ENCODE results near the gene CXCL14.
A peak's percentile ranks its signal among the peaks of the same experiment; 100 is the strongest.

Gene CXCL14

DNA sequence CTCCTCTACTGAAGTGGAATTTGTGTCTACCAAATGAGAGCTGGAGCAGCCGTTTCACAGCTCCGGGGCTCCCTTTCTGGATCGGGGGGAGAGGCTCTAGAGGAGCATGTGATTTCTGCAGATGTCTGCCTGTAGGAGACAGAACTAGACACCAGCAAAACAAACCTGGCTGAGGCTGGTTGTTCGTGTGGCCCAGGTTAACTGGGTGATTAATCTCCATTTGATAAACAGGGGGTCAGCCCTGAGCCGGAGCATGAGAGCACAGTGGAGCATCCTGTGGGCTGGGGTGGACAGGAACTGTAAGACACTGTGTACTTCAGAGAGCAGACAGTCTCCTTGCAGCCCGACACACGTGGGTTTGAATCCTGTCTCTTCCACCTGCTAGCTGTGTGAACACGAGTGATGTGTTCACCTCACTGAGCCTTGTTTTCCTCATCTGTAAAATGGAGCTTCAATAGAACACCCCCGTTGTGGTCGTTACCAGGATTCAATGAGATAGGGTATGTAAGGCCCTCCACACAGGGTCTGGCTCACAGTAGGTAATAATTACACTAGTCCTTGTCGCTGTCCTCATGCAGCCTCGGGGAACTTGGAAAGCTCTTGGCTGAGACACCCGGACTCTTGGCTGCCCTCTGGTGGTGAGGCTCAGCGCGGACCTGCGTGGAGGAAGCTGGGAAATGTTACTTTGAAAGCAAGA, 12.9 kb downstream of the CXCL14 start:
- FAIRE-seq (peak; percentile 89), DNase-seq (ENCODE audit: insufficient read length) (peak; percentile 54)
- TF ChIP-seq POLR2AphosphoS5 (IDR thresholded peaks at IDR 0.05; ENCODE audit: low read depth, low read length) (no peak), POLR2A (IDR thresholded peaks at IDR 0.05; ENCODE audit: low read depth, low read length) (no peak), TAF1 (IDR thresholded peaks at IDR 0.05; ENCODE audit: borderline replicate concordance, low read depth, low read length) (no peak)

DNA sequence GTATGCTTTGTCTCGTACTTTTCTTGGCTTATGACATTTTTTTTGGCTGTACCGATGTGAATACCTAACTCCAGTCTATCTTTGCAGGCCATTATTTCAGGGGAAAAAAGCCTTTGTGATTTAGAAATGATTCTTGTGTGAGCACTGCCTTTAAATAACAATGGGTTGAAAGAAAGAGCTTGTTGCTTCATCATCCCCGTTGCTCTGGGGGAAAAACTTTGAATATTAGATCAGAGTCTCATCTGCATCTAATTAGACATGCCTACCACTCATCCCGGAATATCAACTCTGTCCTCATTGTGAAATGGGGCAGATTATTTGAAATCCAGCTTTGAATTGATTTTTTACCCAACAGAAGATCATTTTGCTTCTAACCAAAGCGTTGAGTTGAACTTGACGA, 13.5 kb downstream of the CXCL14 start:
- DNase-seq (ENCODE audit: insufficient read length) (no peak), FAIRE-seq (no peak)
- TF ChIP-seq POLR2AphosphoS5 (IDR thresholded peaks at IDR 0.05; ENCODE audit: low read depth, low read length) (no peak), TAF1 (IDR thresholded peaks at IDR 0.05; ENCODE audit: borderline replicate concordance, low read depth, low read length) (no peak), POLR2A (IDR thresholded peaks at IDR 0.05; ENCODE audit: low read depth, low read length) (no peak)

DNA sequence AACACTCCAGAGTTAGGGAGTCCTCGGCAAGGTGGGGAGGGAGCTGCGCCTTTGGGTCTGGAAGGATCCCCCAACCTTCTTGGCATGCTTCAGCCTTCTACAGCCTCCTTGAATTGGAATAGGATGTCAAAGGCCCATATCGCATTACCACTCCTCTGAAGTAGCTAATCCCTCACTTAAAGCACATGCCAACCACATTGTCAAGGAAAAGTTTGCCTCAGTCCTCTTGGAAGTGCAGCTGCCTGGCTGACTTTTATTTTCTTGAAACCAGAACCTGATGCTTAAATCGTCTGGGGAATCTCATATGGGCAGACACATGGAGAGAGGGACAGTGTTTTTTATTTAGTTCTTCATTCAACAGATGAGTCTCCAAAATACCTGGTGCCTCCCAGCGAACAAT, 14.5 kb downstream of the CXCL14 start:
- TF ChIP-seq POLR2A (IDR thresholded peaks at IDR 0.05; ENCODE audit: low read depth, low read length) = no peak
- TF ChIP-seq TAF1 (IDR thresholded peaks at IDR 0.05; ENCODE audit: borderline replicate concordance, low read depth, low read length) = no peak
- no peak for TF ChIP-seq POLR2AphosphoS5 (IDR thresholded peaks at IDR 0.05; ENCODE audit: low read depth, low read length)
- no peak for DNase-seq (ENCODE audit: insufficient read length)
- no peak for FAIRE-seq

DNA sequence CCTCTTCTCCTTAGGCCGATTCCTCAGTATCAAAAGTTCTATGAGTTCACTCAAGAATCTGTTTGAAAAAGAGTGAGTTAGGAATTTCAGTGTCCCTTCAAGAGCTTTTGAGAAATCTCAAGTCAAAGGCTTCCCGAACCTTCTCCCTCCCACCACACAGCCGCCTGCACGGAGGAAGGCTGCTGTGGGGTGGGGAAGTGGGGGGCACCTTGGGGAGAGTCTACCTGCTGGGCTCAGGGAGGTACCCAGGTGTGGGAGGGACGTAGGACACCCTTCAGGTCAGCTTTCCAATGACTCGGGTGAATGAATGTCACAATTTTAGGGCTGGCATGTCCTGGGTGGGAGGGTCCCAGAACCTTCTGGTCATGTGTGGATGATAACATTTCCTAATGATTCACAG, 17.5 kb downstream of the CXCL14 start:
- FAIRE-seq (no peak), DNase-seq (ENCODE audit: insufficient read length) (no peak)
- TF ChIP-seq TAF1 (IDR thresholded peaks at IDR 0.05; ENCODE audit: borderline replicate concordance, low read depth, low read length) (no peak), POLR2A (IDR thresholded peaks at IDR 0.05; ENCODE audit: low read depth, low read length) (no peak), POLR2AphosphoS5 (IDR thresholded peaks at IDR 0.05; ENCODE audit: low read depth, low read length) (no peak)

DNA sequence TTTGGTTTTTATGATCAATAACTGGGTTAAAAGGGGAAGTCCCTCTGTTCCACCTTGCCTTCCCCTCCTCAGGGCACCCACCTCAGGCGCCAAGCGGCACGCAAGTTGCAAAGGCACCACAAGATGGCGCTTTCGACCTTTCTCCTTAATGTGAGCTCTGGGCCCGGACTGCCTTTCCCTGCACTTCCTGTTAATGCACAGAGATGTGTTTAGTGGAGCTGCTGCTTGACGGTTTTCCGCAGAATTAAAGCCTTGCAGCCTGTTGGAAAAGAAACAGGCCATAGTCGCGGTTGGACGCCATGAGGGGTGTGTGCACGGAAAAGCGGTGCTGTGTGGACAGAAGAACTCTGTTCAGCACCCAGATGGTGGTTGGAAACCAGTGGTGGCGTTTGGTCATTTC, 17.9 kb downstream of the CXCL14 start:
- peak; percentile 74 for FAIRE-seq
- DNase-seq (ENCODE audit: insufficient read length) = peak; percentile 69
- no peak for TF ChIP-seq TAF1 (IDR thresholded peaks at IDR 0.05; ENCODE audit: borderline replicate concordance, low read depth, low read length)
- no peak for TF ChIP-seq POLR2AphosphoS5 (IDR thresholded peaks at IDR 0.05; ENCODE audit: low read depth, low read length)
- no peak for TF ChIP-seq POLR2A (IDR thresholded peaks at IDR 0.05; ENCODE audit: low read depth, low read length)

DNA sequence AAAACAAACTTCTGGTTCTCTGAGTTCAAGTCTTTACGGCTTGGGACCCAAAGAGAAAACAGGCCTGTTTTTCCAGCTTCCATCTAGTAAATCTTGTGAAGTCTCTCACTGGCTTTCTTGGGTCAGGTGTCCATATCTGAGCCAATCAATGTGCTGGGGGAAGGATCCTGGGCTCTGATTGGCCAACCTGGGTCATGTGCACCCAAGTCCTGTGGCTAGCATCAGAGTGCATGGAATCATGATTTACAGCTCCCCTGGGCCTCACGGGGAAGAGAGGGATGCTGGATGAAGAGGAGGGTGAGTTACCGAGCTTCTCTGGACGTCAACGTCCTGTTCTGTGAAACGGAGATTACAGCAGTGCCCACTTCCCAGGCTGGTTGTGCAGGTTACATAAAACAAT, 19.4 kb downstream of the CXCL14 start:
- TF ChIP-seq POLR2A (IDR thresholded peaks at IDR 0.05; ENCODE audit: low read depth, low read length) (no peak), POLR2AphosphoS5 (IDR thresholded peaks at IDR 0.05; ENCODE audit: low read depth, low read length) (no peak), TAF1 (IDR thresholded peaks at IDR 0.05; ENCODE audit: borderline replicate concordance, low read depth, low read length) (no peak)
- no peak for DNase-seq (ENCODE audit: insufficient read length)
- FAIRE-seq = no peak

DNA sequence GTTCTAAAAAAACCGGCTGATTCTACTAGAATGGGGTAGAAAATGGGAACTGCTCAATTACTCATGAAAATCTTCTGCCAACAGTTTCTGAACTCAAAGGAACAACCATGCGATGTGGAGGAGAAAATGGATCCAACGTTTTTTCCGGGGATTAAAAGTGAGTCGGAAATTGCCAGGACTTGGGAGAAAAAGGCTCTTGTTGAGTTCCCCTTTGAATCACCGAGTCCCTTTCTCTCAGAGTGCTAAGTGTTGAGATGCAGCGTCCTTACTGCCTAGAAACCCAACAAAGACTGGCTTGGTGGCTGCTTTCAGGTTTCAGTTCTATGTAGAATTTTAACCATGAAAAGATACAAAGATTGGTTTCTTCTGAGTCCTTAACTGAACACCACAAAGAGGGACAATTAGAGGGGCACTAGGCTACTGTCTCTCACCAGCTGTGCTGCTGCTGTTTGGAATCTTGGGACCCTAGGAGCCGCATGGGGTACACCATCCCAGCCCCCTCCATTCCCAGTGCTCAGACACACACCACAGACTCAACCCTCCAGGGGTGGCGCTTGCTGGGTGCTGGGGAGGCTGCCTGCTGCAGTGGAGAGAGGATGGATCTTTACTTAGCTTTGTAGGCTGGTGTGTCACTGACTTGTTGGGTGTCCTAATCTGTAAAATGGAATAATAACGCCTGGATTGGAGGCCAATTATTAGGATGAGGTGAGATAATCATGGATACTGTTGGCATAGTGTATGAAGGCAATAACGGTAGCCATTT, 21.5 kb downstream of the CXCL14 start:
- TF ChIP-seq TAF1 (IDR thresholded peaks at IDR 0.05; ENCODE audit: borderline replicate concordance, low read depth, low read length) = no peak
- no peak for DNase-seq (ENCODE audit: insufficient read length)
- FAIRE-seq = no peak

DNA sequence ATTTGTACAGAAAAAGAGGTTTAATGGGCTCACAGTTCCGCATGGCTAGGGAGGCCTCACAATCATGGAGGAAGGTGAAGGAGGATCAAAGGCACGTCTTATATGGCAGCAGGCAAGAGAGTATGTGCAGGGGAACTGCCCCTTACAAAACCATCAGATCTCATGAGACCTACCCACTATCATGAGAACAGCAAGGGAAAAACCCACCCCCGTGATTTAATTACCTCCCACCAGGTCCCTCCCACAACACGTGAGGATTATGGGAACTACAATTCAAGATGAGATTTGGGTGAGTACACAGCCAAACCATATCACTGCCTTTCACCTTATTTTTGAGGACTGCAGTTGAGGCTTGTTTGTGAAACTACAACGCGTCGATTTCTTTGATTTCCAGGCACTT, 22.2 kb downstream of the CXCL14 start:
- DNase-seq (ENCODE audit: insufficient read length) = no peak
- no peak for TF ChIP-seq POLR2A (IDR thresholded peaks at IDR 0.05; ENCODE audit: low read depth, low read length)
- TF ChIP-seq TAF1 (IDR thresholded peaks at IDR 0.05; ENCODE audit: borderline replicate concordance, low read depth, low read length) = no peak
- TF ChIP-seq POLR2AphosphoS5 (IDR thresholded peaks at IDR 0.05; ENCODE audit: low read depth, low read length) = no peak
- no peak for FAIRE-seq

DNA sequence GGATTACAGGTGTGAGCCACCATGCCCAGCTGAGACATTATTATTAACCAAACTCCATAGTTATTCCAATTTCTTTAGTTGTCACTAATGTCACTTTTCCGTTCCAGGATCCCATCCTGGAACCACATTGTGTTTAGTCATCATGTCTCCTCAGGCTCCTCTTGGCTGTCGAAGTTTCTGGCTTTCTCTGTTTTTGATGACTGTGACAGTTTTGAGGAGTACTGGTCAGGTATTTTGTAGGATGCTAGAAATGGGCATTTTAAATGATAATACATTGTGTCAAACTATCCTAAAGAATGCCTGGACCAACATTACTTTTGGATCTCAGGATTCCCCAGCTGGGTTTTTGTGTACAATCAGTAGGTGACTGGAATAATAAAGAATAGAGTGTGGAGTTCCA, 23.3 kb downstream of the CXCL14 start:
- no peak for FAIRE-seq
- DNase-seq (ENCODE audit: insufficient read length) = no peak
- TF ChIP-seq POLR2A (IDR thresholded peaks at IDR 0.05; ENCODE audit: low read depth, low read length) = no peak
- TF ChIP-seq TAF1 (IDR thresholded peaks at IDR 0.05; ENCODE audit: borderline replicate concordance, low read depth, low read length) = no peak
- no peak for TF ChIP-seq POLR2AphosphoS5 (IDR thresholded peaks at IDR 0.05; ENCODE audit: low read depth, low read length)

DNA sequence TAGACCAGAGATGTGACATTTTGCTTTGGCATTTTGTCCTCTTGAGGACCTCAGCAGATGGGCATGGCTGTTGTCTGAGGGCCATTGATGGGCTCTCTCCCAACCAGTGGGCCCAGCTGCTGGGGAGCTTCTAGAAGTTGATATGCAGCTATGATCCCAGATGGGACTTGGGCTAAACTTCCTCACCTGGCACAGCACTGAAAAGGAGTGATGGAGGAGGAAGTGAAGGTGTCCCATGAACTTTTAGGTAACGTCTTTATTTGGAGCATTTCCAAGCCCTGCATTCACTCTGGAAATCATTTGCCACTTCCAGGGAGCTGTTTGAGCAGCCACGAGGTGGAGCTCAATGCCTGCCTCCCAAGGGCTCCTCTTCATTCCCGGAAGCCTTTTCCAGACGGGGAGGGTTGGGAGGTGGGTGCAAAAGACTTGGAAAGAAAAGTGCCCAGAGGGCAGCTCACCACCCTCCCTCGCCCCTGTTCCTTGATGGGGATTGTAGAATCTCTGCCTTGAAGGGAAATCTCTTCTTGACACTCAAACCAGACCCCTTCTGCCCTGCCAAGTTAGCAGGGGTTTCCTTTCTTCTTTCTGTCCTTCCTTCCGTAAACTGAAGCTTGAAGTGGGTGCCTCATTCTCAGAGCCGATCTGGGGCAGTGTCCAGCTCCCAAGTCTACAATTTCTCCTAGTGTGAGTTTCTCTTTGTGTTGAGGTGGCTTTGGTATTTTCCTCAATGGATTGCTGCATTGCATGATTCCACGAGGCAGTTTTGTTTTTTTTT, 24.9 kb downstream of the CXCL14 start:
- TF ChIP-seq POLR2A (IDR thresholded peaks at IDR 0.05; ENCODE audit: low read depth, low read length) (no peak), TAF1 (IDR thresholded peaks at IDR 0.05; ENCODE audit: borderline replicate concordance, low read depth, low read length) (no peak), POLR2AphosphoS5 (IDR thresholded peaks at IDR 0.05; ENCODE audit: low read depth, low read length) (no peak)
- DNase-seq (ENCODE audit: insufficient read length) = no peak
- no peak for FAIRE-seq

DNA sequence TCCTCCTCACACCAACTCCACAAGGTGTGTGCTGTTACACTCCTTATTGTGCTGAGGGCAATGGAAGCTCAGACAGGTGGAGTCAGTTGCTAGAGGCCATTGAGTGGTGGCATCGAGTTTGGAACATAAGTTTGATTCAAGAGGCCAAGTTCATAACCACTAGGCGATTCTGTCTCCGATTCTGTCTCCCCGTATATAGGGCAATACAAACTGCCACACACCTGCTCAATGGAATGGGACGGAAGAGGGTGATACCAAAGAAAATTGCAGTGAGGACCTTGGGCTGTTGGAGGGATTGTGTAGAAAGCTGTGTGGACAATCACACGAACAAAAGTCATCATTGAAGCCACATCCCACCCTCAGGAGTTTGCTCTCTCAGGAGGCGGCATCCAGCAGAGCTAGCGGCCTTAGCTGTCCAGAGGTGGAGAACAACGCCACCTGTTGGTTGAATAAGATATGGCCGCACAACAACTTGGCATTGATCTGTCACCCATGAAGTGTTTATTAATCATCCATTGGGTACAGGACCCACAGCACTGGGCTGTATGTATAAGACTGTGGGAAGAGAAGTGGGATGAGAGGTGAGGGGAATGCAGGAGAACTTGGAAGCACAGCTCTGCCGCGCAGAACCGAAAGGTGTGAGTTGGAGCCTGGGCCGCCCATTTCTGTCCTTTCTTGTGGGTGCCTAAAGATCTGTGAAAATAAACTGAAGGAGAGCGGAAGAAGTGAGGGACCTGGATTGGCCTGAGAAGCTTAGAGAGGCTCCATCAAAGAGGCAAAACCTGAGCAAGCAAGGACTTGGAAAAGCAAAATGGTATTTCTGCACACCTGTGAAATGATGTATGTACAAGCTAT, 27.0 kb downstream of the CXCL14 start:
- FAIRE-seq (peak; percentile 90), DNase-seq (ENCODE audit: insufficient read length) (peak; percentile 47)
- TF ChIP-seq POLR2AphosphoS5 (IDR thresholded peaks at IDR 0.05; ENCODE audit: low read depth, low read length) (no peak), POLR2A (IDR thresholded peaks at IDR 0.05; ENCODE audit: low read depth, low read length) (no peak), TAF1 (IDR thresholded peaks at IDR 0.05; ENCODE audit: borderline replicate concordance, low read depth, low read length) (no peak)
